PC-9 (cell line): Measurements from ENCODE around the gene PPCDC. TPM values are rescaled to one million over a fixed set of nuclear protein-coding genes. Genes with fewer than 3 reads are reported as not detected.

Experiments used
- BruUV-seq: library from RNA; stranded (reverse); fragments of 400-500 nt; replicated peaks from 2 replicates; lab custom pipeline; 2021; lab: Mats Ljungman, UMichigan
- CTCF ChIA-PET: fragments of 300-600 bp; sonication (Branson Sonifier 250); formaldehyde crosslinking; loops from one replicate; lab custom pipeline; 2022; ENCODE audit warnings: antibody characterized with exemption; lab: Charles Lee
- POLR2A ChIA-PET: fragments of 300-600 bp; sonication (Branson Sonifier 250); formaldehyde crosslinking; loops from one replicate; lab custom pipeline; 2022; ENCODE audit warnings: antibody characterized with exemption; ENCODE audit not compliant: unreplicated experiment; lab: Charles Lee
- DNase-seq, 2 experiments: peaks; one replicate each; pipeline versions ENCODE4 v3.0.0 to v3.0.0-alpha.2; 2015 to 2022; ENCODE audit warnings: mixed read lengths in 1 of 2
- H2AFZ ChIP-seq: fragments of 200-600 bp; sonication (generic); 2 replicates; pipeline ENCODE4 v1.8.1; 2017; ENCODE audit warnings: antibody characterized with exemption
- H3F3A ChIP-seq: fragments of 200-600 bp; sonication (generic); 2 replicates; pipeline ENCODE4 v1.8.1; 2017; ENCODE audit warnings: antibody characterized with exemption, mild to moderate bottlenecking, low read depth; ENCODE audit not compliant: insufficient read depth
- H3K27ac ChIP-seq: fragments of 200-600 bp; sonication (generic); 2 replicates; pipeline ENCODE4 v1.6.1; 2016; ENCODE audit warnings: mixed run types
- H3K27me3 ChIP-seq: fragments of 200-600 bp; sonication (generic); 2 replicates; pipeline ENCODE4 v1.6.1; 2016; ENCODE audit warnings: low read depth, mixed run types; ENCODE audit not compliant: insufficient read depth
- H3K36me3 ChIP-seq: fragments of 200-600 bp; sonication (generic); 2 replicates; pipeline ENCODE4 v1.6.1; 2016; ENCODE audit warnings: low read depth, mixed run types
- H3K4me1 ChIP-seq: fragments of 200-600 bp; sonication (generic); replicated peaks from 2 replicates; pipeline ENCODE4 v1.6.1; 2016; ENCODE audit warnings: mixed run types; ENCODE audit not compliant: insufficient read depth
- H3K4me2 ChIP-seq: fragments of 200-600 bp; sonication (generic); 2 replicates; pipeline ENCODE4 v1.6.1; 2017; ENCODE audit warnings: mixed run types
- H3K4me3 ChIP-seq: fragments of 200-600 bp; sonication (generic); 2 replicates; pipeline ENCODE4 v1.6.1; 2016; ENCODE audit warnings: mixed run types
- H3K79me2 ChIP-seq: fragments of 200-600 bp; sonication (generic); 2 replicates; pipeline ENCODE4 v1.6.1; 2017; ENCODE audit warnings: low read depth, mixed run types
- H3K9me2 ChIP-seq: fragments of 200-600 bp; sonication (generic); 2 replicates; pipeline ENCODE4 v1.8.1; 2017; ENCODE audit warnings: mild to moderate bottlenecking; ENCODE audit not compliant: insufficient read depth
- H3K9me3 ChIP-seq: fragments of 200-600 bp; sonication (generic); 2 replicates; pipeline ENCODE4 v1.8.1; 2016; ENCODE audit warnings: low read depth; ENCODE audit not compliant: insufficient read depth
- H4K20me1 ChIP-seq: fragments of 200-600 bp; sonication (generic); 2 replicates; pipeline ENCODE4 v1.8.1; 2017; ENCODE audit not compliant: insufficient read depth
- EZH2 ChIP-seq: fragments of 200-600 bp; sonication (generic); IDR thresholded peaks from 2 replicates; pipeline ENCODE4 v1.8.0; 2017; ENCODE audit warnings: antibody characterized with exemption, low read depth
- intact Hi-C: fragments of 100-400 bp; cut with micrococcal nuclease; formaldehyde crosslinking; loops from one replicate; pipeline ENCODE4 v1.10.0; 2022; ENCODE audit not compliant: unreplicated experiment
- total RNA-seq: library from RNA; stranded (reverse); gene quantifications from 2 replicates; pipeline ENCODE4 v1.2.3, GENCODE V29; 2021
- TF ChIP-seq, protein P1 (sequence below): fragments of 200-600 bp; sonication (generic); conservative IDR thresholded peaks from 2 replicates; pipeline ENCODE4 v1.6.1; 2017; ENCODE audit warnings: mixed run types, antibody characterized with exemption, mild to moderate bottlenecking, moderate library complexity

Gene PPCDC
- total RNA-seq, 1 experiment from 2014 or later: 24.4 TPM

DNA sequence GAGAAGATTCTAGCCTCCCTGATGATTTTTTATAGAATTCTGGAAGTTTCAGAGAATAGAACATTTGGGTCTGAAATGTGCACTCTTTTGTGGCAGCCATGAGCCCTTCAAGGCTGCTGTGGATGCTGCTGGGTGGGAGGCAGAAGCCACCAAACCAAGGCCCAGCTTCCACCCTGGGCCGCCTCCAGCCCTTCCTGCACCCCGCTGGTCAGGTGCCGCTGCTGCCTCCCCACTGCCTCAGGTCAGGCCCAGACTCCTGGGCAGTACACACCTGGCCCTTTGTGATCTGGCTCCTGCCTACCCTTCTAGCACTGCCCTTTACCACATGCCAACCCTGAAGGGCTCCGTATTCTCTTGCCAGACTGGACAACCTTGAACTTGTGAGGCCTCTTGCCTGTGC is 28.3 kb downstream of the PPCDC start:
- TF ChIP-seq EZH2: no peak
- Histone ChIP-seq H3K9me3 (no peaks in the 10 kb centered on the region), H3K9me2 (no peaks in the 10 kb centered on the region), H3K4me3 (no peak overlapping the region), H3F3A (peaks cover 36% of the 10 kb centered on the region), H4K20me1 (no peaks in the 10 kb centered on the region), H3K4me2 (no peak overlapping the region), H3K4me1 (peaks cover 32% of the 10 kb centered on the region), H3K27ac (no peak overlapping the region), H2AFZ (no peak overlapping the region), H3K36me3 (0 out of 2 replicates have a peak, but pooled peaks cover 7% of the 10 kb centered on the region), H3K27me3 (no peaks in the 10 kb centered on the region), H3K79me2 (peaks cover 10% of the 10 kb centered on the region; the same call in 1 of the 2 replicates)
- no TSS peak for BruUV-seq
- intact Hi-C loops: no loop called here
- POLR2A ChIA-PET: no interaction called here
- CTCF ChIA-PET: no interaction called here
- DNase-seq: no peak

DNA sequence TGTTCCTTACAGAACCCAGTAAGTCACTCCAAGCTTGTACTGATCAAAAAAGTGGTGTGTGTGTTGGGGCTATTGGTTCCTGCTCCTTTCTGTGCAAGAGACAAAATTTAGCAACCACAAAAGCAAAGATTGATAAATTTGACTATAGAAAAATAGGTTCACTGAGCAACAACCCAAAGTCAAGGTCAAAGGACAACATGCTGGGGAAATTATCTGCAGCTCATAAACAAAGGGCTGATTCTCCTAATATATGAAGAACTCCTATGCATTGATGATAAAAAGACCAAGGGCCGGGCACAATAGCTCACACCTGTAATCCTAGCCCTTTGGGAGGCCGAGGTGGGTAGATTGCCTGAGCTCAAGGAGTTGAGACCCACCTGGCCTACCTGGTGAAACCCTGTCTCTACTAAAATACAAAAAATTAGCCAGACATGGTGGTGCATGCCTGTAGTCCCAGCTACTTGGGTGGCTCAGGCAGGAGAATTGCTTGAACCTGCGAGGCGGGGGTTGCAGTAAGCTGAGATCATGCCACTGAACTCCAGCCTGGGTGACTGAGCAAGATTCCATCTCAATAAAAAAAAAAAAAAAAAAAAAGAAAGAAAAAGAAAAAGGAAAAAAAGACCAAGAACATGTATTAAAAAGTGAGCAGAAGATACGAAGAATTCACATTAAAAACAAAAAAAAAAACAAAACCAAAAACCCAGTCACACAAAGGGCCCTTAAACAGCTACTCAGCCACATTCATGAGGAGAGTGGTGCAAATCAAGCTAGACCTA is 29.8 kb downstream of the PPCDC start:
- Histone ChIP-seq H3K4me2 (no peak overlapping the region), H4K20me1 (no peaks in the 10 kb centered on the region)
- POLR2A ChIA-PET: no interaction called here

DNA sequence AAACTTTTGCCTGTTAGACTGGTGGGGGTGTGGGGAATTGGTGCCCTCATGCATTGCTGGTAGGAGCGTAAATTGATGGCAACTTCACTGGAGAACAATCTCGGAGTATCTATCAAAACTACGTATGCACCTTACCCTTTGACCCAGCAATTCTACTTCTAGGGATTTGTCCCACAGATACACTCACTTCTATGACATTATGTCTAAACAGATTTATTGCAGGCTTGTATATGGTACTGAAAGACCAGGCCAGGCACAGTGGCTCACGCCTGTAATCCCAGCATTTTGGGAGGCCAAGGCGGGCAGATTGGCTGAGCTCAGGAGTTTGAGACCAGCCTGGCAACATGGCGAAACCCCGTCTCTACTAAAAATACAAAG is 30.3 kb downstream of the PPCDC start:
- H2AFZ ChIP-seq: no peak overlapping the region
- no peaks in the 10 kb centered on the region for H3K9me3 ChIP-seq
- H3K79me2 ChIP-seq: no peaks in the 10 kb centered on the region; the same call in 1 of the 2 replicates
- H3K27ac ChIP-seq: peak overlapping the region; percentile 20; the same call in 1 of the 2 replicates
- intact Hi-C loops: no loop called here
- H3K4me3 ChIP-seq: no peak overlapping the region
- peaks cover 34% of the 10 kb centered on the region for H3K4me1 ChIP-seq
- H3K27me3 ChIP-seq: no peaks in the 10 kb centered on the region
- no peak for TF ChIP-seq EZH2
- TF ChIP-seq, protein P1, sequence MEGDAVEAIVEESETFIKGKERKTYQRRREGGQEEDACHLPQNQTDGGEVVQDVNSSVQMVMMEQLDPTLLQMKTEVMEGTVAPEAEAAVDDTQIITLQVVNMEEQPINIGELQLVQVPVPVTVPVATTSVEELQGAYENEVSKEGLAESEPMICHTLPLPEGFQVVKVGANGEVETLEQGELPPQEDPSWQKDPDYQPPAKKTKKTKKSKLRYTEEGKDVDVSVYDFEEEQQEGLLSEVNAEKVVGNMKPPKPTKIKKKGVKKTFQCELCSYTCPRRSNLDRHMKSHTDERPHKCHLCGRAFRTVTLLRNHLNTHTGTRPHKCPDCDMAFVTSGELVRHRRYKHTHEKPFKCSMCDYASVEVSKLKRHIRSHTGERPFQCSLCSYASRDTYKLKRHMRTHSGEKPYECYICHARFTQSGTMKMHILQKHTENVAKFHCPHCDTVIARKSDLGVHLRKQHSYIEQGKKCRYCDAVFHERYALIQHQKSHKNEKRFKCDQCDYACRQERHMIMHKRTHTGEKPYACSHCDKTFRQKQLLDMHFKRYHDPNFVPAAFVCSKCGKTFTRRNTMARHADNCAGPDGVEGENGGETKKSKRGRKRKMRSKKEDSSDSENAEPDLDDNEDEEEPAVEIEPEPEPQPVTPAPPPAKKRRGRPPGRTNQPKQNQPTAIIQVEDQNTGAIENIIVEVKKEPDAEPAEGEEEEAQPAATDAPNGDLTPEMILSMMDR: no peak
- peaks cover 47% of the 10 kb centered on the region; the same call in 1 of the 2 replicates for H3F3A ChIP-seq
- ChIA-PET CTCF (interaction anchor here (0.6 kb wide), 1 partner anchor 10 kb away, joined by 13 read pairs; no protein-coding TSS in a partner anchor), POLR2A (no interaction called here)
- no TSS peak for BruUV-seq
- no peaks in the 10 kb centered on the region for H3K9me2 ChIP-seq
- H4K20me1 ChIP-seq: no peaks in the 10 kb centered on the region
- H3K36me3 ChIP-seq: 0 out of 2 replicates have a peak, but pooled peaks cover 7% of the 10 kb centered on the region
- H3K4me2 ChIP-seq: 0 out of 2 replicates have a peak overlapping the region, but pooled peaks have one; percentile 13
- no peak for DNase-seq

More for the DNA sequence above, 29.8 kb downstream of the PPCDC start:
- Histone ChIP-seq H3F3A (peaks cover 41% of the 10 kb centered on the region; the same call in 1 of the 2 replicates), H3K4me3 (no peak overlapping the region), H3K27ac (0 out of 2 replicates have a peak overlapping the region, but pooled peaks have one; percentile 20), H3K9me2 (no peaks in the 10 kb centered on the region), H3K4me1 (peaks cover 32% of the 10 kb centered on the region), H3K36me3 (0 out of 2 replicates have a peak, but pooled peaks cover 7% of the 10 kb centered on the region), H3K9me3 (no peaks in the 10 kb centered on the region), H3K79me2 (peaks cover 4% of the 10 kb centered on the region; the same call in 1 of the 2 replicates), H3K27me3 (no peaks in the 10 kb centered on the region), H2AFZ (no peak overlapping the region)
- no peak for DNase-seq
- no TSS peak for BruUV-seq
- CTCF ChIA-PET: interaction anchor here (0.6 kb wide), 1 partner anchor 9 kb away, joined by 13 read pairs; no protein-coding TSS in a partner anchor
- TF ChIP-seq EZH2: no peak
- TF ChIP-seq, protein P1: no peak
- intact Hi-C loops: no loop called here
